HepG2 (cell line): Measurements from ENCODE around the gene UGCG. TPM values are rescaled to one million over a fixed set of nuclear protein-coding genes. Genes with fewer than 3 reads are reported as not detected.

ENCODE experiments used
- ATAC-seq: fragments of 200-7000 bp; cut with Tn5 transposase; 3 replicates; pipeline ENCODE4 v1.9.1; 2020; ENCODE audit warnings: mild to moderate bottlenecking, moderate library complexity
- BruUV-seq: library from RNA; stranded (reverse); fragments of 400-500 nt; replicated peaks from 2 replicates; lab custom pipeline; 2021; lab: Mats Ljungman, UMichigan
- CTCF ChIA-PET: fragments of 300-600 bp; formaldehyde crosslinking; extraction: SDS; loops from one replicate; lab custom pipeline; 2021; ENCODE audit warnings: low total read pairs, inconsistent platforms, low intra/inter-chr PET ratio; lab: Yijun Ruan, JAX
- POLR2A ChIA-PET: fragments of 350-600 bp; sonication (Branson Sonifier 250); formaldehyde crosslinking; loops from one replicate; lab custom pipeline; 2020; ENCODE audit warnings: antibody characterized with exemption, inconsistent platforms; lab: Yijun Ruan, JAX
- DNase-seq: peaks from one replicate; pipeline ENCODE4 v3.0.0-alpha.2; 2015; ENCODE audit warnings: low spot score
- FAIRE-seq: peaks from 3 replicates; lab custom pipeline; 2011; peaks lifted over from hg19 to GRCh38; lab: Jason Lieb, UNC
- H2AFZ ChIP-seq: one replicate; pipeline ENCODE4 v1.6.1; 2011; ENCODE audit warnings: low read length, inconsistent platforms
- H3K27ac ChIP-seq: fragments of 300-600 bp; 3 replicates; pipeline ENCODE4 v1.8.0; 2011; ENCODE audit warnings: mixed run types, mild to moderate bottlenecking, mixed read lengths, low read length, inconsistent platforms; ENCODE audit not compliant: insufficient read depth; ENCODE audit errors: extremely low read length
- H3K27me3 ChIP-seq, 2 experiments: fragments of 200-600 bp in 1 of 2; 2 replicates in 1 of 2; 3 replicates in 1 of 2; pipeline versions ENCODE4 v1.6.0 to v1.8.0; 2011; ENCODE audit warnings: low read length in 2 of 2, mild to moderate bottlenecking in 2 of 2, moderate library complexity in 2 of 2, inconsistent platforms in 1 of 2; ENCODE audit not compliant: insufficient read depth in 2 of 2, control insufficient read depth in 1 of 2
- H3K36me3 ChIP-seq, 2 experiments: fragments of 200-600 bp in 1 of 2; replicated peaks in 1 of 2; 2 replicates in 1 of 2; 3 replicates in 1 of 2; pipeline versions ENCODE4 v1.5.1 to v1.8.0; 2011; ENCODE audit warnings: low read length in 2 of 2, inconsistent platforms in 1 of 2; ENCODE audit not compliant: insufficient read depth in 2 of 2, control insufficient read depth in 1 of 2
- H3K4me1 ChIP-seq: 2 replicates; pipeline ENCODE4 v1.5.1; 2012; ENCODE audit warnings: low read length, inconsistent platforms; ENCODE audit not compliant: insufficient read depth
- H3K4me2 ChIP-seq: 2 replicates; pipeline ENCODE4 v1.6.0; 2011; ENCODE audit warnings: low read depth, low read length, inconsistent platforms
- H3K4me3 ChIP-seq, 3 experiments: fragments of 200-600 bp in 1 of 3; sonication (generic), shearing (Covaris generic) in 1 of 3; replicated peaks in 1 of 3; 2 replicates each; pipeline ENCODE4 v1.5.1; 2011 to 2016; ENCODE audit warnings: low read length in 3 of 3, inconsistent platforms in 2 of 3, low read depth in 2 of 3, mild to moderate bottlenecking in 2 of 3, control low read depth in 1 of 3, mixed read lengths in 1 of 3; ENCODE audit not compliant: insufficient read depth in 1 of 3
- H3K79me2 ChIP-seq: one replicate; pipeline ENCODE4 v1.6.1; 2011; ENCODE audit warnings: low read length, inconsistent platforms; ENCODE audit not compliant: insufficient read depth
- H3K9ac ChIP-seq: 2 replicates; pipeline ENCODE4 v1.6.0; 2011; ENCODE audit warnings: mild to moderate bottlenecking, low read depth, low read length, inconsistent platforms; ENCODE audit not compliant: insufficient read depth
- H3K9me3 ChIP-seq: 2 replicates; pipeline ENCODE4 v1.5.1; 2012; ENCODE audit warnings: mild to moderate bottlenecking, low read length
- H4K20me1 ChIP-seq: 2 replicates; pipeline ENCODE4 v1.6.0; 2011; ENCODE audit warnings: inconsistent platforms, mild to moderate bottlenecking, low read length, moderate library complexity; ENCODE audit not compliant: insufficient read depth
- DMAP1 ChIP-seq: IDR thresholded peaks from 2 replicates; pipeline ENCODE4 v1.6.1; 2016
- NFKB2 ChIP-seq: sonication (generic); formaldehyde crosslinking; IDR thresholded peaks from 2 replicates; pipeline ENCODE4 v1.4.0; 2020; ENCODE audit warnings: missing genetic modification reagents, borderline replicate concordance
- SNAPC2 ChIP-seq: sonication (generic); formaldehyde crosslinking; IDR thresholded peaks from 2 replicates; pipeline ENCODE4 v1.8.1; 2022; ENCODE audit warnings: mild to moderate bottlenecking, missing genetic modification reagents
- SP2 ChIP-seq: sonication (generic); formaldehyde crosslinking; IDR thresholded peaks from 2 replicates; pipeline ENCODE4 v1.5.1; 2020; ENCODE audit warnings: mild to moderate bottlenecking, missing genetic modification reagents
- ZC3H13 ChIP-seq: sonication (generic); formaldehyde crosslinking; IDR thresholded peaks from 2 replicates; pipeline ENCODE4 v1.8.1; 2023; ENCODE audit warnings: mild to moderate bottlenecking, missing genetic modification reagents, moderate library complexity
- ZNF772 ChIP-seq: sonication (generic); formaldehyde crosslinking; IDR thresholded peaks from 2 replicates; pipeline ENCODE4 v1.5.0; 2020; ENCODE audit warnings: mild to moderate bottlenecking, missing genetic modification reagents
- WGBS: methylation state at CpG from one replicate; pipeline ENCODE4 v1.1.6; 2017; ENCODE audit warnings: low lambda C conversion rate; 5-methylcytosine and 5-hydroxymethylcytosine counted together
- in situ Hi-C: cut with HindIII; loops from 2 replicates; pipeline ENCODE4 v1.10.0; 2017; ENCODE audit warnings: low pct_unique_long_range_greater_than_20kb; ENCODE audit not compliant: extremely low pct_ligation_motif_present
- intact Hi-C: fragments of 100-400 bp; cut with micrococcal nuclease; formaldehyde crosslinking; loops from one replicate; pipeline ENCODE4 v1.10.0; 2022; ENCODE audit not compliant: unreplicated experiment
- polyA plus RNA-seq, 8 experiments: library from polyadenylated mRNA; depleted of rRNA in 3 of 8; stranded (reverse) in 7 of 8; unstranded in 1 of 8; fragments of >200 nt; fragmentation: Illumina TruSeq in 4 of 8; extraction: Trizol in 4 of 8; gene quantifications; 2 replicates each; pipeline versions ENCODE4 v1.2.1 to v1.2.3, GENCODE V29; 2011 to 2016; ENCODE audit warnings: low read depth in 4 of 8, missing spikeins in 1 of 8, mixed read lengths in 1 of 8; ENCODE audit not compliant: insufficient read depth in 1 of 8
- total RNA-seq, 5 experiments: library from RNA; depleted of rRNA; stranded (reverse); fragments of >200 nt; fragmentation: Illumina TruSeq; extraction: Trizol; gene quantifications; 2 replicates each; pipeline ENCODE4 v1.2.3, GENCODE V29; 2016; ENCODE audit warnings: low read depth in 1 of 5
- TF ChIP-seq, protein P1 (sequence below): sonication (generic); formaldehyde crosslinking; IDR thresholded peaks from 2 replicates; pipeline ENCODE4 v1.4.0; 2020; ENCODE audit warnings: low read depth, missing genetic modification reagents
- TF ChIP-seq, protein P2 (sequence below): sonication (generic); formaldehyde crosslinking; conservative IDR thresholded peaks from 2 replicates; pipeline ENCODE4 v1.4.0; 2020; ENCODE audit warnings: missing genetic modification reagents

The UGCG gene
- total and polyA plus RNA-seq, 2 of the 13 experiments (the other 11 are each of a cell fraction or from before 2014, with no cell fraction given), result 10.5 to 13.9 TPM

DNA sequence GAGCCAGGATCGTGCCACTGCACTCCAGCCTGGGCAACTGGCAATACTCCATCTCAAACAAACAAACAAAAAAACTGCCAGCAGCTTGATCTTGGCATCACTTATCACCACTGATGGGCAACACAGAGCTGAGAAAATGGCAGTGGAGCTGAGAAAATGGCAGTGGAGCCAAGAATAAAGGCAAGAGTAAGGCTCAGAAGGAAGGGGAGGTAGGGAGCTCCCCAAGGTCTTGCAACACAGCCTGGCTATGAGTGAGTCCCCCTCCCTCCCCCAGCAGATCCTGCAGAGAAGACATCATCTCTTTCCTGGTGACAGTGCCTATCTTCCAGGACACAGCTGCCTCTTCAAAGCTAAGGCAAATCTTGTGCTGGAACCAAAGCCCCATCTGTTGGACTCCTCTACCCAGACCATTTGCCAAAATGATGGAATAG lies 70.3 kb downstream of the UGCG start (continued):
- TF ChIP-seq, protein P1, sequence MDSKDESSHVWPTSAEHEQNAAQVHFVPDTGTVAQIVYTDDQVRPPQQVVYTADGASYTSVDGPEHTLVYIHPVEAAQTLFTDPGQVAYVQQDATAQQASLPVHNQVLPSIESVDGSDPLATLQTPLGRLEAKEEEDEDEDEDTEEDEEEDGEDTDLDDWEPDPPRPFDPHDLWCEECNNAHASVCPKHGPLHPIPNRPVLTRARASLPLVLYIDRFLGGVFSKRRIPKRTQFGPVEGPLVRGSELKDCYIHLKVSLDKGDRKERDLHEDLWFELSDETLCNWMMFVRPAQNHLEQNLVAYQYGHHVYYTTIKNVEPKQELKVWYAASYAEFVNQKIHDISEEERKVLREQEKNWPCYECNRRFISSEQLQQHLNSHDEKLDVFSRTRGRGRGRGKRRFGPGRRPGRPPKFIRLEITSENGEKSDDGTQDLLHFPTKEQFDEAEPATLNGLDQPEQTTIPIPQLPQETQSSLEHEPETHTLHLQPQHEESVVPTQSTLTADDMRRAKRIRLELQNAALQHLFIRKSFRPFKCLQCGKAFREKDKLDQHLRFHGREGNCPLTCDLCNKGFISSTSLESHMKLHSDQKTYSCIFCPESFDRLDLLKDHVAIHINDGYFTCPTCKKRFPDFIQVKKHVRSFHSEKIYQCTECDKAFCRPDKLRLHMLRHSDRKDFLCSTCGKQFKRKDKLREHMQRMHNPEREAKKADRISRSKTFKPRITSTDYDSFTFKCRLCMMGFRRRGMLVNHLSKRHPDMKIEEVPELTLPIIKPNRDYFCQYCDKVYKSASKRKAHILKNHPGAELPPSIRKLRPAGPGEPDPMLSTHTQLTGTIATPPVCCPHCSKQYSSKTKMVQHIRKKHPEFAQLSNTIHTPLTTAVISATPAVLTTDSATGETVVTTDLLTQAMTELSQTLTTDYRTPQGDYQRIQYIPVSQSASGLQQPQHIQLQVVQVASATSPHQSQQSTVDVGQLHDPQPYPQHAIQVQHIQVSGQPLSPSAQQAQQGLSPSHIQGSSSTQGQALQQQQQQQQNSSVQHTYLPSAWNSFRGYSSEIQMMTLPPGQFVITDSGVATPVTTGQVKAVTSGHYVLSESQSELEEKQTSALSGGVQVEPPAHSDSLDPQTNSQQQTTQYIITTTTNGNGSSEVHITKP (CRISPR knock-in tag), result no peak
- TF ChIP-seq ZNF772 (CRISPR knock-in tag) (no peak), ZC3H13 (CRISPR knock-in tag) (no peak), NFKB2 (CRISPR knock-in tag) (no peak), SNAPC2 (no peak), SP2 (CRISPR knock-in tag) (no peak)
- TF ChIP-seq, protein P2, sequence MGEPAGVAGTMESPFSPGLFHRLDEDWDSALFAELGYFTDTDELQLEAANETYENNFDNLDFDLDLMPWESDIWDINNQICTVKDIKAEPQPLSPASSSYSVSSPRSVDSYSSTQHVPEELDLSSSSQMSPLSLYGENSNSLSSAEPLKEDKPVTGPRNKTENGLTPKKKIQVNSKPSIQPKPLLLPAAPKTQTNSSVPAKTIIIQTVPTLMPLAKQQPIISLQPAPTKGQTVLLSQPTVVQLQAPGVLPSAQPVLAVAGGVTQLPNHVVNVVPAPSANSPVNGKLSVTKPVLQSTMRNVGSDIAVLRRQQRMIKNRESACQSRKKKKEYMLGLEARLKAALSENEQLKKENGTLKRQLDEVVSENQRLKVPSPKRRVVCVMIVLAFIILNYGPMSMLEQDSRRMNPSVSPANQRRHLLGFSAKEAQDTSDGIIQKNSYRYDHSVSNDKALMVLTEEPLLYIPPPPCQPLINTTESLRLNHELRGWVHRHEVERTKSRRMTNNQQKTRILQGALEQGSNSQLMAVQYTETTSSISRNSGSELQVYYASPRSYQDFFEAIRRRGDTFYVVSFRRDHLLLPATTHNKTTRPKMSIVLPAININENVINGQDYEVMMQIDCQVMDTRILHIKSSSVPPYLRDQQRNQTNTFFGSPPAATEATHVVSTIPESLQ (CRISPR knock-in tag), result no peak

DNA sequence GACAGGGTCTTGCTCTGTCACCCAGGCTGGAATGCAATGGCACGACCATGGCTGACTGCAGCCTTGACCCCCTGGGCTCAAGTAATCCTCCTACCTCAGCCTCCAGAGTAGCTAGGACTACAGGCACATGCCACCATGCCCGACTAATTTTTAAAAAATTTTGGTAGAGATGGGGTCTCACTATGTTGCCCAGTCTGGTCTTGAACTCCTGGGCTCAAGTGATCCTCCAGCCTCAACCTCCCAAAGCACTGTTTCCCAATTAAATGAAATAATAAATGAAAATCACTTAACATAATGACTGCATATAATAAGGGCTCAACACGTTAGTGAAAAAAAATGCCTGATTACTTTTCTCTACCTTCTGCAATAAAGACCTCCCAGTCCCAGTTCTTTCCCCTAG lies 71.0 kb downstream of the UGCG start:
- BruUV-seq, result no TSS peak
- TF ChIP-seq SP2 (CRISPR knock-in tag), result no peak
- TF ChIP-seq DMAP1 (CRISPR knock-in tag), result no peak
- TF ChIP-seq, all 625 proteins: peak for 0
- POLR2A ChIA-PET, result no interaction called here

More for the DNA sequence above, 71.0 kb downstream of the UGCG start:
- in situ Hi-C loops, result loop anchor here (10.0 kb wide), 1 partner anchor 203 kb away; no protein-coding TSS in a partner anchor
- H3K27ac ChIP-seq, result no peak overlapping the region
- H3K9ac ChIP-seq, result no peak overlapping the region
- H3K27me3 ChIP-seq, result no peaks in the 10 kb centered on the region
- H3K4me2 ChIP-seq, result no peak overlapping the region
- no peak overlapping the region for H3K4me3 ChIP-seq
- CTCF ChIA-PET, result no interaction called here
- H3K36me3 ChIP-seq, result no peaks in the 10 kb centered on the region
- no peaks in the 10 kb centered on the region for H3K9me3 ChIP-seq
- peaks cover 11% of the 10 kb centered on the region for H3K4me1 ChIP-seq
- no peak overlapping the region for H2AFZ ChIP-seq
- ATAC-seq (no peak), DNase-seq (no peak), FAIRE-seq (no peak)
- H3K79me2 ChIP-seq, result no peaks in the 10 kb centered on the region
- intact Hi-C loops, result no loop called here
- 46% methylated on average over 3 of the region's 3 CpGs for WGBS
- H4K20me1 ChIP-seq, result no peaks in the 10 kb centered on the region
